Caco-2 (cell line): ENCODE results near the gene RRP9. TPM values are rescaled to one million over a fixed set of nuclear protein-coding genes. Genes with fewer than 3 reads are reported as not detected.

ENCODE experiments used
- BruUV-seq: library from RNA; stranded (reverse); fragments of 400-500 nt; replicated peaks from 2 replicates; lab custom pipeline; 2021; lab: Mats Ljungman, UMichigan
- CTCF ChIA-PET: fragments of 300-600 bp; sonication (Branson Sonifier 250); formaldehyde crosslinking; loops from one replicate; lab custom pipeline; 2022; ENCODE audit warnings: antibody characterized with exemption; lab: Charles Lee
- POLR2A ChIA-PET: fragments of 300-600 bp; sonication (Branson Sonifier 250); formaldehyde crosslinking; loops from one replicate; lab custom pipeline; 2022; ENCODE audit warnings: antibody characterized with exemption; lab: Charles Lee
- DNase-seq, 2 experiments: peaks; one replicate each; pipeline versions ENCODE4 v3.0.0 to v3.0.0-alpha.2; 2020 to 2022
- H3K27me3 ChIP-seq: replicated peaks from 2 replicates; pipeline ENCODE4 v1.6.0; 2011; ENCODE audit warnings: low read length; ENCODE audit not compliant: control insufficient read depth, insufficient read depth
- H3K36me3 ChIP-seq: 2 replicates; pipeline ENCODE4 v1.5.1; 2011; ENCODE audit warnings: low read length; ENCODE audit not compliant: control insufficient read depth, insufficient read depth
- H3K4me1 ChIP-seq: fragments of 250-450 bp; sonication (Bioruptor Pico); 2 replicates; pipeline ENCODE4 v1.5.1; 2020; ENCODE audit warnings: mild to moderate bottlenecking
- H3K4me3 ChIP-seq: 2 replicates; pipeline ENCODE4 v1.5.1; 2011; ENCODE audit warnings: low read depth, mild to moderate bottlenecking, control low read depth, low read length
- H3K9me3 ChIP-seq: fragments of 250-450 bp; sonication (Bioruptor Pico); 2 replicates; pipeline ENCODE4 v1.5.1; 2020; ENCODE audit warnings: mild to moderate bottlenecking, moderate library complexity
- H3K27ac Mint-ChIP-seq: one replicate; pipeline ENCODE4 v1.8.0; 2022; ENCODE audit warnings: mixed read lengths; ENCODE audit not compliant: unreplicated experiment
- H3K27me3 Mint-ChIP-seq: one replicate; pipeline ENCODE4 v1.8.0; 2022; ENCODE audit warnings: mixed read lengths; ENCODE audit not compliant: insufficient read depth, unreplicated experiment
- H3K36me3 Mint-ChIP-seq: one replicate; pipeline ENCODE4 v1.8.0; 2022; ENCODE audit warnings: mild to moderate bottlenecking, mixed read lengths; ENCODE audit not compliant: insufficient read depth, unreplicated experiment
- H3K4me1 Mint-ChIP-seq: one replicate; pipeline ENCODE4 v1.8.0; 2022; ENCODE audit warnings: low read depth, mixed read lengths; ENCODE audit not compliant: unreplicated experiment
- H3K4me3 Mint-ChIP-seq: one replicate; pipeline ENCODE4 v1.8.0; 2022; ENCODE audit warnings: mild to moderate bottlenecking, moderate library complexity, mixed read lengths; ENCODE audit not compliant: unreplicated experiment
- H3K9me3 Mint-ChIP-seq: one replicate; pipeline ENCODE4 v1.8.0; 2022; ENCODE audit warnings: mixed read lengths; ENCODE audit not compliant: unreplicated experiment
- intact Hi-C: fragments of 100-400 bp; cut with micrococcal nuclease; formaldehyde crosslinking; loops from one replicate; pipeline ENCODE4 v1.10.0; 2022; ENCODE audit not compliant: unreplicated experiment
- total RNA-seq: library from RNA; stranded (reverse); gene quantifications from 2 replicates; pipeline ENCODE4 v1.2.3, GENCODE V29; 2022
- TF ChIP-seq, protein P1 (sequence below), 2 experiments: fragments of 200-600 bp in 1 of 2; IDR thresholded peaks; 1 replicate in 1 of 2; 2 replicates in 1 of 2; pipeline versions ENCODE4 v1.5.1 to v1.8.0; 2011 to 2022; ENCODE audit warnings: antibody characterized with exemption in 1 of 2, control low read depth in 1 of 2, inconsistent platforms in 1 of 2, low read depth in 1 of 2, low read length in 1 of 2, mild to moderate bottlenecking in 1 of 2, moderate library complexity in 1 of 2; ENCODE audit not compliant: insufficient read depth in 1 of 2, severe bottlenecking in 1 of 2, unreplicated experiment in 1 of 2

Gene RRP9
- total RNA-seq, 1 experiment from 2014 or later, result 39.1 TPM

DNA sequence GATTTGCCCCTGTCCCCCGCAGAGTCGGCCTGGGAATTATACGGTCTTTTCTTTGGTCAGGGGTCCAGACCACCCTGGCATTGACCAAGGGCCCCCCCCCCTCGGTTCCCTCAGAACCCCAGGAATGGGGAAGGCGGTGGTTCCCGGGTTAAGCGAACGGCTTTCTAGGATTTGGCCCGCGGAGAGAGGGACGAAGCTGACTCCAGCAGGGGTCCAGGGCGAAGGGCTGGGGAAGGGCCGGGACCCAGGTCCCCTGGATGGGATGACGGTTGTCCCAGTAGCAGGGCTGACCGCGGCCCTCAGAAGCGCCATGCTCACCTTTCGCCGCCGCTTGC, 274 bp downstream of the RRP9 start:
- POLR2A ChIA-PET, result interaction anchor here (1.1 to 2.2 kb wide), 3 partner anchors 33 to 54 kb away, joined by 6 to 15 read pairs (median 10); partner anchors contain the start of genes ABHD14A, ABHD14B, ACY1 and RPL29
- DNase-seq, result no peak
- Histone ChIP-seq H3K36me3 (no peaks in the 10 kb centered on the region; the same call in 1 of the 2 replicates), H3K9me3 (no peaks in the 10 kb centered on the region), H3K27me3 (no peaks in the 10 kb centered on the region), H3K4me3 (peak overlapping the region; percentile 49), H3K4me1 (peaks cover 13% of the 10 kb centered on the region)
- intact Hi-C loops, result no loop called here
- TF ChIP-seq, protein P1, sequence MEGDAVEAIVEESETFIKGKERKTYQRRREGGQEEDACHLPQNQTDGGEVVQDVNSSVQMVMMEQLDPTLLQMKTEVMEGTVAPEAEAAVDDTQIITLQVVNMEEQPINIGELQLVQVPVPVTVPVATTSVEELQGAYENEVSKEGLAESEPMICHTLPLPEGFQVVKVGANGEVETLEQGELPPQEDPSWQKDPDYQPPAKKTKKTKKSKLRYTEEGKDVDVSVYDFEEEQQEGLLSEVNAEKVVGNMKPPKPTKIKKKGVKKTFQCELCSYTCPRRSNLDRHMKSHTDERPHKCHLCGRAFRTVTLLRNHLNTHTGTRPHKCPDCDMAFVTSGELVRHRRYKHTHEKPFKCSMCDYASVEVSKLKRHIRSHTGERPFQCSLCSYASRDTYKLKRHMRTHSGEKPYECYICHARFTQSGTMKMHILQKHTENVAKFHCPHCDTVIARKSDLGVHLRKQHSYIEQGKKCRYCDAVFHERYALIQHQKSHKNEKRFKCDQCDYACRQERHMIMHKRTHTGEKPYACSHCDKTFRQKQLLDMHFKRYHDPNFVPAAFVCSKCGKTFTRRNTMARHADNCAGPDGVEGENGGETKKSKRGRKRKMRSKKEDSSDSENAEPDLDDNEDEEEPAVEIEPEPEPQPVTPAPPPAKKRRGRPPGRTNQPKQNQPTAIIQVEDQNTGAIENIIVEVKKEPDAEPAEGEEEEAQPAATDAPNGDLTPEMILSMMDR (IDR thresholded peaks at IDR 0.05; ENCODE audit: insufficient read depth in 1 of 2, low read depth in 1 of 2, low read length in 1 of 2, severe bottlenecking in 1 of 2, unreplicated experiment in 1 of 2), result no peak
- CTCF ChIA-PET, result interaction anchor here (0.6 to 2.7 kb wide), 22 partner anchors 22 to 442 kb away, joined by 3 to 41 read pairs (median 4); partner anchors contain the start of genes ABHD14A, ABHD14B, ACY1 and DCAF1
- peaks cover 7% of the 10 kb centered on the region for H3K4me1 Mint-ChIP-seq
- H3K36me3 Mint-ChIP-seq, result peaks cover 30% of the 10 kb centered on the region
- peak overlapping the region; percentile 6 for H3K27ac Mint-ChIP-seq
- H3K27me3 Mint-ChIP-seq, result no peaks in the 10 kb centered on the region
- BruUV-seq, result no TSS peak
- H3K9me3 Mint-ChIP-seq, result no peaks in the 10 kb centered on the region
- peak overlapping the region; percentile 63 for H3K4me3 Mint-ChIP-seq

DNA sequence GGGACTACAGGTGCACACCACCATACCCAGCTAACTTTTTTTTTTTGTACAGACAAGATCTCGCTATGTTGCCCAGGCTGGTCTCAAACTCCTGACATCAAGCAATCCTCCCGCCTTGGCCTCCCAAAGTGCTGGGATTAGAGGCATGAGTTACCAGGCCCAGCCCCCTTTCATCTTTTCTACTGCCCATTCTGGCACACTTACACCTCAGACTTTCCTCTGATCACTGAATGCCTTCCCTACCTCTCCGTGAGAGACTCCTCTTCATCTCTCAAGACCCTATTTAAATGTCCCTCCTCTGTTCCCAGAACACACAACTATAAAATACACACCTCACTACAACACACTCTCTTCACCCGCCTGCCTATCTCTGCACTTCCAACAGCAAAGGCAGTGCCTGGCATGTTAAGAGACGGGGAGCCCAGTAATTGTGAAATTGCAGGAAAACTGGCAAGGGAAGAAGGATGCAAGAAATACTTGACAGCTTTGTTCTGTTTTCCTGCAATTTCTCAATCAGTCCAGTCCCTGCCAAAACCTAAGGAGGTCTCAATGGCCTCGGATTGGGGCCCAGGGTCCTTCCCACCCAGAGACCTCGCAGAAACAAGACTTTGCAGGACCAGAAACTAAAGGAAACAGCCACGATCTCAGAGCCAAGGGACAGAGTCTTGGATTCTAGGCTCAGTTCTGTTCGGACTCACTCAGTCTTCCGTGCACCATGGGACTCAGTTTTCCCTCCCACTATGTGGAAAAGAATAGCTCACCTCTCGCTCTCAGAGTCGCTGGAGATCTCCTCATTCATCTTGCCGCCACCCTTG, 849 bp downstream of the RRP9 start:
- no peaks in the 10 kb centered on the region for H3K27me3 Mint-ChIP-seq
- intact Hi-C loops, result no loop called here
- no peaks in the 10 kb centered on the region; the same call in 1 of the 2 replicates for H3K36me3 ChIP-seq
- CTCF ChIA-PET, result interaction anchor here (0.6 to 2.7 kb wide), 22 partner anchors 23 to 441 kb away, joined by 3 to 41 read pairs (median 4); partner anchors contain the start of genes ABHD14A, ABHD14B, ACY1 and DCAF1
- peaks cover 30% of the 10 kb centered on the region for H3K36me3 Mint-ChIP-seq
- peaks cover 7% of the 10 kb centered on the region for H3K4me1 Mint-ChIP-seq
- TF ChIP-seq, protein P1 (IDR thresholded peaks at IDR 0.05; ENCODE audit: insufficient read depth in 1 of 2, low read depth in 1 of 2, low read length in 1 of 2, severe bottlenecking in 1 of 2, unreplicated experiment in 1 of 2), result no peak
- POLR2A ChIA-PET, result interaction anchor here (0.7 to 2.2 kb wide), 4 partner anchors 34 to 82 kb away, joined by 4 to 15 read pairs (median 8); partner anchors contain the start of genes ABHD14A, ABHD14B, ACY1 and RPL29
- peak in 1 of 2 experiments; percentile 4 for DNase-seq
- H3K9me3 Mint-ChIP-seq, result no peaks in the 10 kb centered on the region
- no peaks in the 10 kb centered on the region for H3K27me3 ChIP-seq
- peaks cover 13% of the 10 kb centered on the region for H3K4me1 ChIP-seq
- no peaks in the 10 kb centered on the region for H3K9me3 ChIP-seq
- peak overlapping the region; percentile 6 for H3K27ac Mint-ChIP-seq
- H3K4me3 ChIP-seq, result peak overlapping the region; percentile 49
- H3K4me3 Mint-ChIP-seq, result peak overlapping the region; percentile 63
- BruUV-seq, result TSS peak; percentile 70

DNA sequence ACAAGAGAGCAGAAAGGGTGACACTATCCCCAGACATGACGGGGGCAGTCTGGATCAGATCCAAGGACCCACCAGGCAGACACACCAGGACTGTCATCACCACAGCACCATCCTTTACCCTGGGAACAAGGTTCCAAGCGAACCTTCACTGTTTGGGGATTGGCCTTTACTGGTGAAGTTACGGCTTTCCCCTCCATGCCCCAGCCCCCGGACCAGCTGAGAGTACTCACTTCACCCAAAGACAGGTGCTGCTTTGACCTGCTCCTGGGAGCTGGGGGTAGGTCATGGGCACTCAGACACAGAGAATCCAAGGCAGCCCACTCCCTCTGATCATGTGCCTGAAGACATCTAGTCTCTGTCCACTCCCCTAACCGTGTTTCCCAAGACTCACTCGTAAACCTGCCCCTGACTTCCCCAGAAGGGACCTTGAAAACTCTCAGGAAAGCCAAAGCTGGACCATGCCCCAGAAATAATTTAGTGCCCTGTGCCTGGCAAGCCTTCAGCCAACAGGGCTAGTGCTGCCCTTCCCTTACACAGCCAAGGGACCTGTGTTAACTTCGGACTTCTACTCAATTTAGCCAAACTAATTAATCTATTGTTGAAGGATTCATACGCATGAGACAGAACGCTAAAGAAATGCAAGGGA, 2.8 kb downstream of the RRP9 start:
- no peaks in the 10 kb centered on the region; the same call in 1 of the 2 replicates for H3K36me3 ChIP-seq
- ChIA-PET POLR2A (no interaction called here), CTCF (no interaction called here)
- no peaks in the 10 kb centered on the region for H3K27me3 Mint-ChIP-seq
- H3K4me3 ChIP-seq, result no peak overlapping the region
- H3K4me1 Mint-ChIP-seq, result peaks cover 7% of the 10 kb centered on the region
- DNase-seq, result peak in 1 of 2 experiments; percentile 9
- TF ChIP-seq, protein P1 (IDR thresholded peaks at IDR 0.05; ENCODE audit: insufficient read depth in 1 of 2, low read depth in 1 of 2, low read length in 1 of 2, severe bottlenecking in 1 of 2, unreplicated experiment in 1 of 2), result no peak
- no peak overlapping the region for H3K27ac Mint-ChIP-seq
- no peaks in the 10 kb centered on the region for H3K9me3 Mint-ChIP-seq
- no peaks in the 10 kb centered on the region for H3K27me3 ChIP-seq
- H3K36me3 Mint-ChIP-seq, result peaks cover 46% of the 10 kb centered on the region
- BruUV-seq, result no TSS peak
- H3K4me1 ChIP-seq, result peaks cover 13% of the 10 kb centered on the region
- H3K9me3 ChIP-seq, result no peaks in the 10 kb centered on the region
- intact Hi-C loops, result no loop called here
- H3K4me3 Mint-ChIP-seq, result no peak overlapping the region
